Activated CD4-positive, alpha-beta T cell treated with anti-CD3 and anti-CD28 coated beads, Interleukin-2, amount 10 ng/mL, durations not matched to agents 24 days and 14 days (primary cell): ENCODE data around the gene SERPINB2. TPM values are rescaled to one million over a fixed set of nuclear protein-coding genes. Genes with fewer than 3 reads are reported as not detected.
"Not testable (repeated sequence)": the region's sequence is repeated elsewhere in the genome, so short reads cannot be mapped to it uniquely, and the experiment has no call there.

Experiments
- DNase-seq: peaks from one replicate; pipeline ENCODE4 v3.0.0; 2022
- H3K27ac Mint-ChIP-seq: one replicate; pipeline ENCODE4 v1.8.0; 2022; ENCODE audit warnings: mild to moderate bottlenecking, mixed read lengths
- H3K27me3 Mint-ChIP-seq: one replicate; pipeline ENCODE4 v1.8.0; 2022; ENCODE audit warnings: mixed read lengths
- H3K36me3 Mint-ChIP-seq: one replicate; pipeline ENCODE4 v1.8.0; 2022; ENCODE audit warnings: low read depth, mild to moderate bottlenecking, mixed read lengths
- H3K4me1 Mint-ChIP-seq: one replicate; pipeline ENCODE4 v1.8.0; 2021; ENCODE audit warnings: mixed read lengths
- H3K4me3 Mint-ChIP-seq: one replicate; pipeline ENCODE4 v1.8.0; 2022; ENCODE audit warnings: mild to moderate bottlenecking, moderate library complexity, mixed read lengths
- H3K9me3 Mint-ChIP-seq: one replicate; pipeline ENCODE4 v1.8.0; 2021; ENCODE audit warnings: mixed read lengths
- intact Hi-C: fragments of 100-400 bp; cut with micrococcal nuclease; formaldehyde crosslinking; loops from one replicate; pipeline ENCODE4 v1.15.1; 2023
- total RNA-seq: library from RNA; stranded (reverse); gene quantifications from 2 replicates; pipeline ENCODE4 v1.2.3, GENCODE V29; 2022

The SERPINB2 gene
- total RNA-seq, 1 donor from 2014 or later: not detected

DNA sequence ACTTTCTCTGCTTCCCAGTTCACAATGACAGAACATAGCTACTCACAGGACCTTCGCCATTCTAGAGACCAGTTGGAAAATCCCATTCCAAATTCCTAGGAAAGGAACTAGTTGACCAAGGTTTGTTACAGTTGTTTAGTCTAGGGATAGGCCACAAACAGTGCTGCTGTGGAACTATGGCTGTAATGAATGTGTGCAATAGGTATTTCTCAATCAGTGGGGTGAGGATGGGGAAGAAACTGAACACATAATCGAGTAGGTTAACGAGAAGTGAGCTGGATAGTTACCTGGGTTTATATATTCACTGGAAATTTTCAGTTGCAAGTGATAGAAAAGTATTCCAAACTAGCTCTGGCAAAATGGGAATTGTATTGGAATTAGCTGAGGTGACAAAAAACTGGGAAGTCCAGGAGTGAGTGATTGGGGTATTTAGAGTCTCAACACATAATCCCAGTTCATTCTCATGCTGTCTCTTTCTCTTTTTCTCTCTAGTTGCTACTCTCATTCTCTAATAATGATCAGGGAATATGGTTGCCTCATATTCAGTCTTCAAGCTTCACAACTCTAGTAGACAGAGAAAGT lies 43.4 kb downstream of the SERPINB2 start:
- no peak overlapping the region for H3K27ac Mint-ChIP-seq
- no peak for DNase-seq
- H3K9me3 Mint-ChIP-seq: no peaks in the 10 kb centered on the region
- no peaks in the 10 kb centered on the region for H3K36me3 Mint-ChIP-seq
- H3K4me1 Mint-ChIP-seq: no peaks in the 10 kb centered on the region
- peaks cover 51% of the 10 kb centered on the region for H3K27me3 Mint-ChIP-seq
- H3K4me3 Mint-ChIP-seq: no peak overlapping the region
- intact Hi-C loops: no loop called here

DNA sequence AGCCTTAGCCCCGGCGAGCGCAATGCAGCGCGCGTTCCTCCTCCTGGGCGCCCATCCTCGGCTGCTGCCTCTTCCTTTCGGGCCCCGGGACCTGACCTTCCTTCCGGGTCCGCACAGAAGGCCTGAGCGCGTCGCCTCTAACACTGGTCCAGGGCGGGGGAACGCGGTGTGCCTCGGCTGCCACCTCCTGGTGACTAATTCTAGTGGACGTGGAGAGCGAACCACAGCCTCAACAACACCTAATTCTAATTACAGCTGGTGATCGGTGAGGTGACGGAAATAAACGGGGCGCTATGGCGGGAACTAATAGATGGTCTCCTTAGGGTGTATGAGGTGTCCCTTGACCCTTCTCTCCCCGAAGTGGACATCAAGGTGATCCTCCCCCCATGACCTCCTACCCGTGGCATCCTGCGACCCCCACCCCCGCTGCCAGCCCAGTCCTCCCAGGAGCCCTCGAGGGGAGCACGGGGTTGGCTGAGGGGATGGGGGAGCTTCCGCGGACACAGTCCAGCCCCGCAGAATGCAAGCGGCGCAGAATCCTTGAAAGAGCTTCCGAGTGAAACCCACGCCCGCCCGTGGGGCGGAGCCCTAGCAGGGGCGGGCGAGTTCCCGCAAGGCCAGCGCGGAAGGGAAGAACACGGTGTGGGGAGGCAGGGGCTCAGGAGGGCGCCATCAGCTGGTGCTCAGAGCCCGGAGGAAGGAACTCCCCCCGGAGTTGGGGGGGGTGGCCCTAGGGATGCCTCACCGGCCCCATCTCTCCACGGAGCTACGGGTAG lies 48.8 kb downstream of the SERPINB2 start:
- peak overlapping the region; percentile 25 for H3K27ac Mint-ChIP-seq

DNA sequence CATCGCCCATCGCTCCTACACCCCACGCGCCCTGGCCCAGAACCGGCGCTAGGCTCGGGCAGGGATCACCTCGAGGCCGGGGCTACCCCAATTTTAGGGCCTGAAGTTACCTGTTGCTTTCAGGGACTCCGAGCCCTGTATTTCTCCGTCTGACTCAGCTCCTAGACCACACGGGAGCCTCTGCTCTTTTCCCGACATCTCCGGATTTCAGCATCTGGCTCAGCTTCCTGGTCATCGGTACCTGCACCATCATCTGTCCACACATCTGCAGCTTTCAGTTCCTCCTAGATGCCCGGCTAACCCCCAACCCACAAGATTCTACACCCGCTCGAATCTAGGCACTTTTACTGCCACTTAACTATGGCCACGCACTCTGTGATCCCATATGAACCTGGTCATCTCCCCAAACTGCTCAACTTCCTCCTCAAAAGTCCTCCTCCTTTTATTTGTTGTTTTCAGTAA lies 49.5 kb downstream of the SERPINB2 start:
- Mint-ChIP-seq H3K4me1 (peaks cover 3% of the 10 kb centered on the region), H3K36me3 (no peaks in the 10 kb centered on the region), H3K4me3 (no peak overlapping the region), H3K27me3 (peaks cover 31% of the 10 kb centered on the region), H3K27ac (no peak overlapping the region), H3K9me3 (no peaks in the 10 kb centered on the region)
- no peak for DNase-seq
- intact Hi-C loops: loop anchor here (1.0 to 5.0 kb wide), 6 partner anchors 12 to 418 kb away; partner anchors contain the start of genes HMSD and SERPINB8

More for the DNA sequence above, 48.8 kb downstream of the SERPINB2 start:
- peak; percentile 89 for DNase-seq
- no peaks in the 10 kb centered on the region for H3K9me3 Mint-ChIP-seq
- no peak overlapping the region for H3K4me3 Mint-ChIP-seq
- intact Hi-C loops: loop anchor here (1.0 to 5.0 kb wide), 6 partner anchors 13 to 418 kb away; partner anchors contain the start of genes HMSD and SERPINB8
- H3K27me3 Mint-ChIP-seq: peaks cover 27% of the 10 kb centered on the region
- H3K4me1 Mint-ChIP-seq: peaks cover 3% of the 10 kb centered on the region
- H3K36me3 Mint-ChIP-seq: no peaks in the 10 kb centered on the region

DNA sequence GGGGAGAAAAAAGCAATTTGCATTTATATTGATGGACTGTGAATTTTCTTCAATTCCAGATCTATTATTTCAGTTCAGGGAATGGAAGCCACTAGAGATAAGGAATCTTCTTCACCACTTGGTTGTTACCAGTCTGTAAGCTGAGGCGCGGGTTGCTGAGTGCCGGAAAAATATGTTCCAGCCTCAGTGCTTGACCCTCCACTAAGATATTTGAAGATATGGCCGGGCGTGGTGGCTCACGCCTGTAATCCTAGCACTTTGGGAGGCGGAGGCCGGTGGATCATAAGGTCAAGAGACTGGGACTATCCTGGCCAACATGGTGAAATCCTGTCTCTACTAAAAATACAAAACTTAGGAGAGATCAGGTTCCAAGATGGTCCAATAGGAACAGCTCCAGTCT lies 52.5 kb downstream of the SERPINB2 start:
- peaks cover 40% of the 10 kb centered on the region for H3K27me3 Mint-ChIP-seq
- no peak for DNase-seq
- H3K27ac Mint-ChIP-seq: no peak overlapping the region
- H3K9me3 Mint-ChIP-seq: peaks cover 13% of the 10 kb centered on the region
- H3K4me3 Mint-ChIP-seq: no peak overlapping the region
- peaks cover 3% of the 10 kb centered on the region for H3K4me1 Mint-ChIP-seq
- intact Hi-C loops: no loop called here
- H3K36me3 Mint-ChIP-seq: no peaks in the 10 kb centered on the region

DNA sequence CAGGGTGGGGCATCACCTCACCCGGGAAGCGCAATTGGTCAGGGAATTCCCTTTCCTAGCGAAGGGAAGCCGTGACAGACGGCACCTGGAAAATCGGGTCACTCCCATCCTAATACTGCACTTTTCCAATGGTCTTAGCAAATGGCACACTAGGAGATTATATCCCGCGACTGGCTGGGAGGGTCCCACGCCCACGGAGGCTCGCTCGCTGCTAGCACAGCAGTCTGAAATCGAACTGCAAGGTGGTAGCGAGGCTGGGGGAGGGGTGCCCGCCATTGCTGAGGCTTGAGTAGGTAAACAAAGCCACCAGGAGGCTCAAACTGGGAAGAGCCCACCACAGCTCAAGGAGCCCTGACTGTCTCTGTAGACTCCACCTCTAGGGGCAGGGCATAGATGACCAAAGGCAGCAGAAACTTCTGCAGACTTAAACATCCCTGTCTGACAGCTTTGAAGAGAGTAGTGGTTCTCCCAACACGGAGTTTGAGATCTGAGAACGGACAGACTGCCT lies 53.1 kb downstream of the SERPINB2 start:
- Mint-ChIP-seq H3K9me3 (peaks cover 13% of the 10 kb centered on the region), H3K27me3 (peaks cover 41% of the 10 kb centered on the region)
- H3K36me3 Mint-ChIP-seq, intact Hi-C loops, H3K4me1 Mint-ChIP-seq, H3K4me3 Mint-ChIP-seq, DNase-seq, H3K27ac Mint-ChIP-seq: not testable (repeated sequence)

DNA sequence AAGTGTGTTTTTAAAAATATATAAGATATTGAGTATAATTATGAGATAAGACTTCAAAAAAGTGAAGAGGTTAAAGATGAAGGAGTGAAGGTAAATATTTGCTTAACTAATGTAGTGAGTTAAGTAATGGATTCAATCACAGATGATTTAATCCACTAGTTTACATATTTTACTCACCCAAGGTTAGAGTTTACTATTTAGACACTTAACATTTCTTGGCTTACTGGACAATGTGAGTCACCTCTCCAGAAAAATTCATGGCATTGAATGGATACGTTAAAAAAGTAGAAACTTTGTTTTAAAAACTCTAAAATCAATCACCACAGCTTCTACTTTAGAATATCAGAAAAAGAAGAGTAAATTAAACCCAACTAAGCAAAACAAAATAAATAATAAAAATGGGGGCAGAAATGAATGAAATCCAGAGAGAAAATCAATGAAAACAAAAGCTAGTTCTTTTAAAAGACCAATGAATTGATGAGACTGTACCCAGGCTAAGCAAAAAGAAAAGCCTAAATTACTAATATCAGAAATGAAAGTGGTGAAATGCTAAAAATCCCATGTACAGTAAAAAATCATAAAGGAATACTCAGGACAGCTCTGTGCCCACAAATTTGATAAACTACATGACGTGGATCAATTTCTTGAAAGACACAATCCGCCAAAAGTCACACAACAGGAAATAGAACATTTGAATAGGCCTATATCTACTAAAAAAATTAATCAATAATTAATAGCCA lies 59.7 kb downstream of the SERPINB2 start:
- Mint-ChIP-seq H3K36me3 (peaks cover 5% of the 10 kb centered on the region), H3K27ac (peak overlapping the region; percentile 5), H3K9me3 (peaks cover 17% of the 10 kb centered on the region), H3K4me1 (peaks cover 32% of the 10 kb centered on the region), H3K27me3 (peaks cover 35% of the 10 kb centered on the region), H3K4me3 (no peak overlapping the region)
- intact Hi-C loops: loop anchor here (5.0 kb wide), 1 partner anchor 1230 kb away; the partner anchor contains the start of gene PHLPP1
- DNase-seq: no peak

DNA sequence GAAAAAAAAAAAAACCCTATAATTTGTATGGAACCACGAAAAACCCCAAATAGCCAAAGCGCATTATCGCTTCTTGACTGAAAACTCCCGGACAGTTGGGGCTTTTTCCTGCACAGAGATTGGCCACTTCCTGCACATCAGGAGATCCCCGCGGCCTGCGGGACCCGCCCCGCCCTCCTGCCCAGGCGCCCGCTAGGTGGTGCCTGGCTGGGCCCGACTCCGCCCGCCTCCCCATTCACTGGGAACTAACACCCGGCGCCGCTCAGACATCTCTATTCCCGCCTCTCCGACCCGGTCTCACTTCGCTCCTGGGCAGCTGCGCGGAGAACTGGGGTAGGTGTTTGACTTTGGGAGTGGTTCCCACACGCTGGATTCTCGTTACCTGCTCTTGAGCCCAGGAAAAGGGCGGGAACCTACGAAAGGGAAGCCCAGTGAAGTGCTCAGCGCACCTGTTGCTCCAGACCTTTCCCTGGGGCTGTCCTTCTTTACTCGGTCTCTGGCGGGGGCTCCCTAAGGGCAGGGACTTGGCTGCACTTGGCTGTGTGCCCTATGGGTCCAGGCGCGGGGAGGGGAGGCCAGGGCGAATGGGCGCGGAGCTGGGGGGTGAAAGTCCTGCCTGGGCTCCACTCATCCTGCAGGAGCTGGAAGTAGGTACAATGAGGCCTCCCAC lies 61.7 kb downstream of the SERPINB2 start, which contains the start of gene HMSD:
HMSD (plus strand) TSS at position 234 of the 670 bp plus-strand sequence. CDS start 4,155 bp downstream, outside the sequence.
- intact Hi-C loops: loop anchor here (1.0 to 5.0 kb wide), 3 partner anchors 13 to 1232 kb away; partner anchors contain the start of gene PHLPP1
- peak; percentile 90 for DNase-seq
- H3K4me3 Mint-ChIP-seq: peak within 1 kb of the TSS; percentile 88

DNA sequence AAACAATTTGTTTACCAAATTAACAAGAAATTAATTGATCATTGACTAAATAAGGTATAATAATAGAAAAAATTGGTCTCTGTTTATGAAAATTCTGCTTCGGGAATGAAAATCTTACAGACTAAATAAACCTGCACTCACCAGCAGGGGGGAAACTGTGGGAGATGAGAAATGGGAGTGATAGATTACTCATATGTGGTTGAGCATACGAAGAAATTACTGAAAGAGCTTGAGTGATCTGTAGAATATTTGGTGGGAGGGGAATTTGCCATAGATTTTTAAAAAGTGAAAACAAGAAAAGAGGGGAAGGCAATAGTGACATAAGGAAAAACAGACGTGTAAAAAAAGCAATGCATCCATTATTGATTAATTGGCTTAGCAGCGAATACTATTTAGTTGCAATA lies 63.8 kb downstream of the SERPINB2 start:
- intact Hi-C loops: loop anchor here (1.0 to 2.0 kb wide), 3 partner anchors 11 to 1107 kb away; partner anchors contain the start of gene SERPINB8
- H3K9me3 Mint-ChIP-seq: peaks cover 4% of the 10 kb centered on the region
- H3K4me1 Mint-ChIP-seq: peaks cover 39% of the 10 kb centered on the region
- peaks cover 21% of the 10 kb centered on the region for H3K36me3 Mint-ChIP-seq
- peaks cover under 1% of the 10 kb centered on the region for H3K27me3 Mint-ChIP-seq
- no peak for DNase-seq
- peak overlapping the region; percentile 72 for H3K27ac Mint-ChIP-seq
- peak overlapping the region; percentile 27 for H3K4me3 Mint-ChIP-seq

More for the DNA sequence above, 61.7 kb downstream of the SERPINB2 start, which contains the start of gene HMSD:
- peaks cover 7% of the 10 kb centered on the region for H3K9me3 Mint-ChIP-seq
- H3K27ac Mint-ChIP-seq: peak within 1 kb of the TSS; percentile 91
- peaks cover 11% of the 10 kb centered on the region for H3K36me3 Mint-ChIP-seq
- peaks cover 15% of the 10 kb centered on the region for H3K27me3 Mint-ChIP-seq
- H3K4me1 Mint-ChIP-seq: peaks cover 37% of the 10 kb centered on the region

Other genes with a start within 250 kb of the SERPINB2 start
- gene SERPINB4, start 243.4 kb upstream of the SERPINB2 start, total RNA-seq: not detected in 2 replicates
- gene SERPINB3, start 225.8 kb upstream of the SERPINB2 start, total RNA-seq: not detected in 2 replicates
- not detected in 2 replicates for gene SERPINB11, start 184.7 kb upstream of the SERPINB2 start, total RNA-seq
- gene SERPINB7, start 112.3 kb upstream of the SERPINB2 start, total RNA-seq: not detected in 2 replicates
- not detected in 2 replicates for gene SERPINB10, start 20.3 kb downstream of the SERPINB2 start, total RNA-seq
- gene HMSD, start 61.6 kb downstream of the SERPINB2 start, total RNA-seq: 16.8 and 25.0 TPM in 2 replicates
- gene SERPINB8, start 82.4 kb downstream of the SERPINB2 start, total RNA-seq: 22.0 and 25.5 TPM in 2 replicates